ENCODE measurements around the gene IFI16.

IFI16 gene

GRCh38 chr1:159084867-159085266, 75.2 kb downstream of the IFI16 start:
- H2AFZ ChIP-seq (ENCODE audit: low read length) = no peak overlapping the region
- no peaks in the 10 kb centered on the region for H3K9me3 ChIP-seq (ENCODE audit: insufficient read depth, low read depth, low read length)
- no peak overlapping the region for H3K4me2 ChIP-seq (ENCODE audit: low read depth, low read length, poor library complexity, severe bottlenecking)
- H3K27me3 ChIP-seq (ENCODE audit: insufficient read depth, low read length, poor library complexity, severe bottlenecking) = no peaks in the 10 kb centered on the region
- H3K4me3 ChIP-seq (ENCODE audit: low read length, poor library complexity, severe bottlenecking) = no peak overlapping the region
- peaks cover 15% of the 10 kb centered on the region for H3K4me1 ChIP-seq (ENCODE audit: insufficient read depth, low read length, poor library complexity, severe bottlenecking)
- H3F3A ChIP-seq (ENCODE audit: low read depth) = no peaks in the 10 kb centered on the region
- no peaks in the 10 kb centered on the region for H4K20me1 ChIP-seq (ENCODE audit: insufficient read depth, low read length, poor library complexity, severe bottlenecking)
- no peak overlapping the region for H3K9ac ChIP-seq (ENCODE audit: low read depth, low read length, poor library complexity, severe bottlenecking)
- TF ChIP-seq CTCF (conservative IDR thresholded peaks at IDR 0.05; ENCODE audit: low read length) (no peak), EZH2phosphoT487 (IDR thresholded peaks at IDR 0.05; ENCODE audit: borderline replicate concordance) (no peak)
- no peaks in the 10 kb centered on the region for H3K9me2 ChIP-seq (replicated peaks; ENCODE audit: low read depth, low read length)
- H3K79me2 ChIP-seq (ENCODE audit: insufficient read depth, low read length) = no peaks in the 10 kb centered on the region
- no peaks in the 10 kb centered on the region for H3K36me3 ChIP-seq (ENCODE audit: insufficient read depth, low read length)

GRCh38 chr1:159088050-159088449, 78.3 kb downstream of the IFI16 start:
- Histone ChIP-seq H3K4me2 (ENCODE audit: low read depth, low read length, poor library complexity, severe bottlenecking) (peak overlapping the region; percentile 9), H3K9me3 (ENCODE audit: insufficient read depth, low read depth, low read length) (no peaks in the 10 kb centered on the region), H3K9me2 (replicated peaks; ENCODE audit: low read depth, low read length) (no peaks in the 10 kb centered on the region), H3K79me2 (ENCODE audit: insufficient read depth, low read length) (no peaks in the 10 kb centered on the region), H2AFZ (ENCODE audit: low read length) (no peak overlapping the region), H3K4me3 (ENCODE audit: low read length, poor library complexity, severe bottlenecking) (no peak overlapping the region), H3K9ac (ENCODE audit: low read depth, low read length, poor library complexity, severe bottlenecking) (no peak overlapping the region), H4K20me1 (ENCODE audit: insufficient read depth, low read length, poor library complexity, severe bottlenecking) (no peaks in the 10 kb centered on the region), H3F3A (ENCODE audit: low read depth) (0 out of 2 replicates have a peak, but pooled peaks cover 4% of the 10 kb centered on the region), H3K27me3 (ENCODE audit: insufficient read depth, low read length, poor library complexity, severe bottlenecking) (no peaks in the 10 kb centered on the region), H3K36me3 (ENCODE audit: insufficient read depth, low read length) (no peaks in the 10 kb centered on the region), H3K4me1 (ENCODE audit: insufficient read depth, low read length, poor library complexity, severe bottlenecking) (peaks cover 37% of the 10 kb centered on the region)
- TF ChIP-seq EZH2phosphoT487 (IDR thresholded peaks at IDR 0.05; ENCODE audit: borderline replicate concordance) (no peak), CTCF (conservative IDR thresholded peaks at IDR 0.05; ENCODE audit: low read length) (no peak)

GRCh38 chr1:159088546-159089183, 79.0 kb downstream of the IFI16 start:
- H3K36me3 ChIP-seq (ENCODE audit: insufficient read depth, low read length) = no peaks in the 10 kb centered on the region
- peaks cover 37% of the 10 kb centered on the region for H3K4me1 ChIP-seq (ENCODE audit: insufficient read depth, low read length, poor library complexity, severe bottlenecking)
- H3K9me2 ChIP-seq (replicated peaks; ENCODE audit: low read depth, low read length) = no peaks in the 10 kb centered on the region
- H2AFZ ChIP-seq (ENCODE audit: low read length) = no peak overlapping the region; the same call in 1 of the 2 replicates
- H3K79me2 ChIP-seq (ENCODE audit: insufficient read depth, low read length) = no peaks in the 10 kb centered on the region
- no peaks in the 10 kb centered on the region for H3K9me3 ChIP-seq (ENCODE audit: insufficient read depth, low read depth, low read length)
- H3F3A ChIP-seq (ENCODE audit: low read depth) = 0 out of 2 replicates have a peak, but pooled peaks cover 4% of the 10 kb centered on the region
- H4K20me1 ChIP-seq (ENCODE audit: insufficient read depth, low read length, poor library complexity, severe bottlenecking) = no peaks in the 10 kb centered on the region
- peak overlapping the region; percentile 9 for H3K4me2 ChIP-seq (ENCODE audit: low read depth, low read length, poor library complexity, severe bottlenecking)
- no peak overlapping the region for H3K4me3 ChIP-seq (ENCODE audit: low read length, poor library complexity, severe bottlenecking)
- no peak for TF ChIP-seq CTCF (conservative IDR thresholded peaks at IDR 0.05; ENCODE audit: low read length)
- TF ChIP-seq EZH2phosphoT487 (IDR thresholded peaks at IDR 0.05; ENCODE audit: borderline replicate concordance) = no peak
- H3K27me3 ChIP-seq (ENCODE audit: insufficient read depth, low read length, poor library complexity, severe bottlenecking) = no peaks in the 10 kb centered on the region
- H3K9ac ChIP-seq (ENCODE audit: low read depth, low read length, poor library complexity, severe bottlenecking) = no peak overlapping the region

Data from Loucy (cell line).